IPS DF 19.7 (cell line): ENCODE data around the gene KMT5B.

Source experiments
- DNase-seq: peaks from one replicate; pipeline ENCODE4 v3.0.0-alpha.2; 2013; ENCODE audit warnings: low read depth, low spot score

Gene KMT5B

GRCh38 chr11:68186061-68186460 is 27.0 kb downstream of the KMT5B start:
- DNase-seq, result peak; percentile 38

GRCh38 chr11:68181719-68182451 is 31.2 kb downstream of the KMT5B start:
- no peak for DNase-seq

GRCh38 chr11:68179847-68180246 is 33.2 kb downstream of the KMT5B start:
- no peak for DNase-seq

- no peak for DNase-seq
Measured at GRCh38 chr11:68177877-68178276, 35.2 kb downstream of the KMT5B start.

- DNase-seq, result no peak
Measured at GRCh38 chr11:68173926-68174325, 39.2 kb downstream of the KMT5B start.

GRCh38 chr11:68169442-68169841 is 43.7 kb downstream of the KMT5B start:
- no peak for DNase-seq

GRCh38 chr11:68168694-68169093 is 44.4 kb downstream of the KMT5B start:
- DNase-seq, result no peak

GRCh38 chr11:68167474-68167873 is 45.6 kb downstream of the KMT5B start:
- DNase-seq, result no peak

- no peak for DNase-seq
Measured at GRCh38 chr11:68166969-68167368, 46.1 kb downstream of the KMT5B start.

GRCh38 chr11:68165601-68166000 is 47.5 kb downstream of the KMT5B start:
- DNase-seq, result no peak

GRCh38 chr11:68164437-68164836 is 48.7 kb downstream of the KMT5B start:
- DNase-seq, result no peak

- no peak for DNase-seq
Measured at GRCh38 chr11:68163691-68164090, 49.4 kb downstream of the KMT5B start.

GRCh38 chr11:68160100-68160695 is 52.9 kb downstream of the KMT5B start:
- no peak for DNase-seq

GRCh38 chr11:68159665-68160064 is 53.4 kb downstream of the KMT5B start:
- DNase-seq, result no peak

GRCh38 chr11:68159161-68159560 is 53.9 kb downstream of the KMT5B start:
- no peak for DNase-seq

- DNase-seq, result no peak
Measured at GRCh38 chr11:68158580-68158979, 54.5 kb downstream of the KMT5B start.

GRCh38 chr11:68153742-68154141 is 59.4 kb downstream of the KMT5B start:
- DNase-seq, result no peak

GRCh38 chr11:68150037-68150436 is 63.1 kb downstream of the KMT5B start:
- DNase-seq, result no peak

- no peak for DNase-seq
Measured at GRCh38 chr11:68149417-68149816, 63.7 kb downstream of the KMT5B start.

GRCh38 chr11:68148879-68149278 is 64.2 kb downstream of the KMT5B start:
- no peak for DNase-seq

- no peak for DNase-seq
Measured at GRCh38 chr11:68148071-68148805, 64.9 kb downstream of the KMT5B start.

GRCh38 chr11:68146704-68147474 is 66.2 kb downstream of the KMT5B start:
- no peak for DNase-seq
